GM12891 (cell line): ENCODE results near the gene B4GALT3.

Source experiments
- DNase-seq: peaks from one replicate; pipeline ENCODE4 v3.0.0; 2011; ENCODE audit warnings: low spot score; ENCODE audit not compliant: insufficient read length
- FAIRE-seq: peaks from 2 replicates; lab custom pipeline; 2011; peaks lifted over from hg19 to GRCh38; lab: Jason Lieb, UNC
- PAX5 ChIP-seq: IDR thresholded peaks from 2 replicates; pipeline ENCODE4 v1.6.1; 2011; ENCODE audit warnings: low read length, moderate library complexity, mild to moderate bottlenecking; ENCODE audit not compliant: insufficient read depth, severe bottlenecking
- POLR2A ChIP-seq: IDR thresholded peaks from 2 replicates; pipeline ENCODE4 v1.6.1; 2011; ENCODE audit warnings: low read depth, low read length, control low read depth
- POLR2AphosphoS5 ChIP-seq: IDR thresholded peaks from 2 replicates; pipeline ENCODE4 v1.6.1; 2011; ENCODE audit warnings: low read depth, low read length, control low read depth
- POU2F2 ChIP-seq: IDR thresholded peaks from 2 replicates; pipeline ENCODE4 v1.6.1; 2011; ENCODE audit warnings: low read depth, mild to moderate bottlenecking, control low read depth, low read length, moderate library complexity
- SPI1 ChIP-seq: IDR thresholded peaks from 2 replicates; pipeline ENCODE4 v1.6.1; 2011; ENCODE audit warnings: low read depth, low read length, control low read depth
- TAF1 ChIP-seq: IDR thresholded peaks from 2 replicates; pipeline ENCODE4 v1.6.1; 2011; ENCODE audit warnings: low read depth, low read length, control low read depth

The B4GALT3 gene

GRCh38 chr1:161187311-161187710 lies 10.0 kb upstream of the B4GALT3 start:
- no peak for TF ChIP-seq PAX5
- TF ChIP-seq POLR2AphosphoS5 = no peak
- no peak for TF ChIP-seq POU2F2
- TF ChIP-seq POLR2A = no peak
- no peak for TF ChIP-seq SPI1
- TF ChIP-seq TAF1 = no peak
- peak; percentile 59 for FAIRE-seq
- DNase-seq = no peak

- FAIRE-seq (peak; percentile 84), DNase-seq (no peak)
- no peak for TF ChIP-seq TAF1
- peak; percentile 94 for TF ChIP-seq SPI1
- TF ChIP-seq POU2F2 = no peak
- no peak for TF ChIP-seq POLR2AphosphoS5
- no peak for TF ChIP-seq PAX5
- no peak for TF ChIP-seq POLR2A
Measured at GRCh38 chr1:161185732-161186311, 8.5 kb upstream of the B4GALT3 start.

- TF ChIP-seq POLR2AphosphoS5 (no peak), POLR2A (peak; percentile 46; the same call in 1 of the 2 replicates), POU2F2 (peak; percentile 53; the same call in 1 of the 2 replicates), TAF1 (no peak), PAX5 (no peak), SPI1 (peak; percentile 50; the same call in 1 of the 2 replicates)
- FAIRE-seq = peak; percentile 94
- DNase-seq = peak; percentile 49
Measured at GRCh38 chr1:161185282-161185682, 8.0 kb upstream of the B4GALT3 start.

GRCh38 chr1:161182214-161182613 lies 4.9 kb upstream of the B4GALT3 start:
- FAIRE-seq (peak; percentile 20), DNase-seq (no peak)
- TF ChIP-seq POU2F2 (no peak), POLR2A (no peak), SPI1 (no peak), PAX5 (no peak), TAF1 (no peak), POLR2AphosphoS5 (no peak)

GRCh38 chr1:161180639-161181038 lies 3.3 kb upstream of the B4GALT3 start:
- DNase-seq = no peak

GRCh38 chr1:161179698-161180097 lies 2.4 kb upstream of the B4GALT3 start:
- TF ChIP-seq PAX5 (no peak), POLR2AphosphoS5 (no peak)
- DNase-seq (no peak), FAIRE-seq (no peak)

More at GRCh38 chr1:161180639-161181038, 3.3 kb upstream of the B4GALT3 start:
- FAIRE-seq = no peak
- no peak for TF ChIP-seq TAF1
- no peak for TF ChIP-seq POU2F2
- no peak for TF ChIP-seq POLR2A
- no peak for TF ChIP-seq PAX5
- no peak for TF ChIP-seq POLR2AphosphoS5
- no peak for TF ChIP-seq SPI1

GRCh38 chr1:161177936-161178244 lies 583 bp upstream of the B4GALT3 start:
- no peak for DNase-seq
- no peak for TF ChIP-seq POLR2A
- no peak for TF ChIP-seq TAF1
- TF ChIP-seq SPI1 = no peak
- TF ChIP-seq PAX5 = no peak
- TF ChIP-seq POU2F2 = no peak
- no peak for TF ChIP-seq POLR2AphosphoS5
- FAIRE-seq = no peak

- FAIRE-seq (no peak), DNase-seq (no peak)
Measured at GRCh38 chr1:161176468-161177111, 717 bp downstream of the B4GALT3 start.

GRCh38 chr1:161175771-161176453 lies 1.4 kb downstream of the B4GALT3 start:
- TF ChIP-seq SPI1 = no peak
- TF ChIP-seq POLR2AphosphoS5 = no peak
- no peak for TF ChIP-seq TAF1
- no peak for TF ChIP-seq POLR2A
- TF ChIP-seq PAX5 = no peak
- no peak for TF ChIP-seq POU2F2
- no peak for FAIRE-seq
- DNase-seq = peak; percentile 57

More at GRCh38 chr1:161176468-161177111, 717 bp downstream of the B4GALT3 start:
- TF ChIP-seq PAX5 = peak; percentile 94
- no peak for TF ChIP-seq POLR2AphosphoS5

GRCh38 chr1:161174911-161175310 lies 2.4 kb downstream of the B4GALT3 start:
- DNase-seq = no peak
- FAIRE-seq = no peak
- TF ChIP-seq POU2F2 (no peak), SPI1 (no peak), TAF1 (no peak), PAX5 (no peak), POLR2A (no peak), POLR2AphosphoS5 (no peak)
